NCI-H1105 treated with DMSO at 0.1 percent for 48 hours (cell line): ENCODE measurements around the gene LGALS8.
"Not testable (repeated sequence)": the region's sequence is repeated elsewhere in the genome, so short reads cannot be mapped to it uniquely, and the experiment has no call there.

ENCODE experiments used
- DNase-seq: peaks from one replicate; lab custom pipeline; 2025; lab: John Stamatoyannopoulos, UW

Gene LGALS8

DNA sequence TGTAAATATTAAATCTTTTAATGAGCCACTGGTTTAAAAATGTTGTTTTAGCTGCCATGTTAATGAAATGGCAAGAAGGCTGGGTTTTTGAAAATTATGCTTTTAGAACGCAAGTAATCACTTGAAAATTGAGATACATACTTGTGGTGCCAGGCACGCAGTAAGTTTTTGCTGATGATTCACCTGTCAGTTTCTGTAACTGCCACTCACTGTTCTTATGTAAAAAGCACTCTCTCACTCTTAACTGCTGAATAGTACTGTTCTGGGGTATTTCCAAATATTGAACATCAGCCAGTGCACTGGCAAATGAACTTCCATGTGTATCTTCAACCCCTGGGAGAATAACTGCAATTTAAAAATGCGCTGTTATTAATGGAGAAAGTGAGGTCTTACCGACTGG lies 17.9 kb downstream of the LGALS8 start:
- no peak for DNase-seq

DNA sequence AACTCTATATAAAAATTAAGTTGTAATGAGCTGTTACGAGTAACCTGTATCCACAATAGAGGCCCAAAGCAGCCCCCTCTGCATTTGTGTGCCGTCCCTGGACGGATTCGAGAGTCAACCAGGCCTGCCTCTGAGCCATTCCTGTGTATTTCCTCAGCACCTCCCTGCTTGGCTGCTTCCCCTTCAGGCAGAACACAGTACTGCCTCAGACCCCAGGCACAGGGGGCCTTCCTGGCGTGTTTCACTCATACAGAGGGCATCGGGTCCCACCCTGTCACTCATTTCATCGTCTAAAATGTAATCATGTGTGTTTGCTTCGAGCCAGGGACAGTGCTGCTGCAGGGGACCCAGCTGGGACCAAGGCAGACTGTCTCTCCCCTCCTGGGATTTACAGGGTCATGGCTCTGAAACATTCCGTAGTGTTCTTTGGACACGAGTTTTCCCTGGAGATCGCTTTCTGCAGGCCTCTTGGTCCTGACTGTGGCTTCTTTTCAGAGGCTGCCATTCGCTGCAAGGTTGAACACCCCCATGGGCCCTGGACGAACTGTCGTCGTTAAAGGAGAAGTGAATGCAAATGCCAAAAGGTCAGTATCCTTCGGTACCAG lies 19.4 kb downstream of the LGALS8 start:
- no peak for DNase-seq

DNA sequence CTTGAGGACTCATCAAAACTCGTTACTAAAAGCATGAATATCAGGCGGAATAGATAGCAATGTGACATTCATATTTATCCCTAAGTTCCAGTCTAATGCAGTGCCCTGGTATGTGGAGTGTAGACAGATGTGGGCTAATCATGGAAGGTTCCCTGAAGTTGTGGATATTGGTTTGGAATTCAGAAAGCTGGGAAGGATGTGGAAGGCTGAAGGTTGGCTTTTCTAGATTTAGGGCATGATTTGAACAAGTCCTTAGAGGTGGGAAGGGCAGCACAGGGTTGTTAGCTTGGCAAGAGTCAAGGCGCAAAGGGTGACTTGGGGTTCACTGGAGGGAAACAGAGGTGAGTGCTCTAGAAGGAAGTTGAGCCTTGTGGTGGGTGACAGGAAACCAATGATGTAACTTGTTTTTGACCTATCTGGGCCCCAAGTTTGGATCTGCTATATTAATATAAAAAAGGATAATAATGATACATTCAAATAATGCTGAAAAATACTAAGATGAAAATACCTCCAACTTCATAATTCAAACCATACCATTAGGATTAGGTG lies 21.9 kb downstream of the LGALS8 start:
- no peak for DNase-seq

DNA sequence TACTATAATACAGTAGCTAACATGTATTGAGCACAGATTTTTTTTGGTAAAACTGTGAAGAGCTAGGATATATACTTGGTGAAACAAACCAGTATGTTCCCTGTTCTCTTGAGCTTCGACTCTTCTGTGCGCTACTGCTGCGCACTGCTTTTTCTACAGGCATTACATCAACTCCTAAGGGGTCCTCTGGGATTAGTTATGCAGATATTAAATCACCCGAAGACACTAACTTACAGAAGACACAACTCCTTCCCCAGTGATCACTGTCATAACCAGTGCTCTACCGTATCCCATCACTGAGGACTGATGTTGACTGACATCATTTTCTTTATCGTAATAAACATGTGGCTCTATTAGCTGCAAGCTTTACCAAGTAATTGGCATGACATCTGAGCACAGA lies 24.7 kb downstream of the LGALS8 start:
- no peak for DNase-seq

DNA sequence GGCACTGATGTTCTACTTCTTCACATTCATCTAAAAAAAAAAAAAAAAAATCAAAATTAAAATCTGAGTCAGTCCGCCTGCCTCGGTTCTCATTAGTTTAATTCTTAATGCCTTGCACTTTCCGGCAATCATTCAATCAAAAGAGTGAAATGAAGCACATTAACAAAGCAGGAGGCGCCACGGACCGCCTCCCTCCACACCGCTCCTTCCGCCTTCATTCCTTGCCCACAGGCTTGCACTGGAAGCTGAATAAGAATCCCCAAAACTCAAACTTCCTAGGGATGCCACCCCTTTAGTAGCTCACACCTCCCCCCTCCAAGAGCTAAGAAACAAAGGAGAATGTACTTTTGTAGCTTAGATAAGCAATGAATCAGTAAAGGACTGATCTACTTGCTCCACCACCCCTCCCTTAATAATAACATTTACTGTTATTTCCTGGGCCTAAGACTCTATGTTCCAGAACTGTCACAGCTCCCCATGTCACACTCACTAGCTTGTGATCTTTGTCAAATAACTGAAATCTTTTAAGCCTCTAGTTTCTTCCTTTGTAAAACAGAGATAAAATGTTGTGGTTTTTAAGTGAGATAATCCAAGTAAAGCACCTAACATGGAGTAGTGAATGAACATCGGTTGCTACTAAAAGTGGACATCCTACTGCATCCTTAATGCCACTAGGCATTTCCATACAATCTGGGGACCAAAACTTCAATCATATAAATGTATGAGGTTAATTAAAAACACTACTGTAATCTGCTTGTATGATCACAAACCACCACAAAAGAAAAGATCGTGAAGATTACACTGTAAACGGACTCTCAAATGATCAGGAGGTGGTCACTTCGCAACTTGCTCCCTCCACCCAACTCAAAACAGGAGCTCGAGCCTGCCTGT lies 27.4 kb downstream of the LGALS8 start:
- no peak for DNase-seq

DNA sequence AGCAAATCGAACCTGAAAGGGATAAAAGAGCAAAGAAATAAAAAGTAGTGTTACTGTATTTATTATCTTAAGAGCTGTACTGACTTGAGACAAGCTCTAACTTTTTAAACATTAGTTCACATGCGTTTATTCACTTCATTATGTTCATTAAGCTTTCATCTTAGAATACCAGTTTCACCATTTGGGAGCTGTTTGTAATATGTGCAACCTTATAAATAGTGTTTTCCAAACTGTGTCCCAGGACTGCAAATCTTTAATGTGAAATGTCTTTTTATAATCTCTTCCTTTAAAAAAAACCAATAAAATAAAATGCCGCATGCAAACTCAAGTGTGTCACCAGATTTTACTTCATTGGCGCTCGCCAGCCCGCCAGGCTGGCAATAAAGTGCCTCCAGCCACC lies 28.3 kb downstream of the LGALS8 start:
- DNase-seq = no peak

DNA sequence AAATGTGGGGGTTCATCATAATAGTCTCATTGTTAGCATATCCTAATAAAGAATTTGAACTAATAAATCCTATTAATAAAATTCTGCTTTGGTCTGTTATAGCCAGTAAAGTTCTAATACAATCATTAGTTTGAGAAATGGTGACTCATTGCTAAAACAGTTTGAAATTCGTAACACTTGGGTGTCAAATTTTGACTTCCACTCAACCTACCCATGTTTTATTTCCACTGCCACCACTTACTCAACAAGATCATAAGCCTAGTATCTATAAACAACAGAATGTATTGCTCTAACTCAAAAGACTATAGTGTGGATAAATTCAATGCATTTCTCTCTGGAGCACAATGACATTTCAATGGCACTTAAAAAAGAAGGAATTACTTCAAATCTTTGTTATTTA lies 29.1 kb downstream of the LGALS8 start:
- DNase-seq = no peak

DNA sequence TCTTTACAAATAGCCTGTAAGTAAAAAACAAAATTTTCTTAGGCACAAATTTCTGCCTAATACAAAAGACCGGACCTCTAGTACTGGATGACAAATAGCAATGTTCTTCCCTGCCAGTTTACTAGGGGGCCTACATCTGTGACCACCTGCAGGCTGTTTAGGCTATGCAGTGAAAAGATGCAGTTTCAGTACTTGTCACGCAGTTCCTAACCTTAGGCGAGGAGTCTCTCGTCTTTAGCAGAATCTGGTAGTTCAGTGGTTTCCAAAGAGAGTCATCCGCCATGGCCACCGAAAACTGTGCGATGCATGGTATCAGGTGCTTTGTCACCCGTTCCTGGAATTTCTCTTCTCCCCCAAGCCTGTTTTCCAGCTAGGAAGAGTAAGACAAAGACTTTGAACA lies 29.6 kb downstream of the LGALS8 start:
- DNase-seq = no peak

DNA sequence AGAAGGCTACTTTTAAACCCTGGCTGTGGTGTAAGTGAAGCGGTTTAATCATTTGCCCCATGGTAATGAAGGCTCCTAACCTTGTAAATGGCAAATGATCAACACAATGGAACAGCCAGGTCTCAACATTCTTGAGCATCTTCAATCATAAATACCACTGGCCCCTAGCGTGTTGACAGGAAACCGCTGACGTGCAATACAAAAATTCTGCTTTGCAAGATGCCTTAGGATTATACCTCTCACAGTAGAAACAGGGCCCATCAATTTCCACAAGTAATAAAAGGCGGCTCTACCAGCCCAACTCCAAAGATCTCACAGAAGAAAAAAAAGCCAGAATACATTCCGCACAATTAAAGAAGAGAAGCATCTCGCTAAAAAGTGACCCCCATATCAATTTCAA lies 32.8 kb downstream of the LGALS8 start:
- DNase-seq = no peak

DNA sequence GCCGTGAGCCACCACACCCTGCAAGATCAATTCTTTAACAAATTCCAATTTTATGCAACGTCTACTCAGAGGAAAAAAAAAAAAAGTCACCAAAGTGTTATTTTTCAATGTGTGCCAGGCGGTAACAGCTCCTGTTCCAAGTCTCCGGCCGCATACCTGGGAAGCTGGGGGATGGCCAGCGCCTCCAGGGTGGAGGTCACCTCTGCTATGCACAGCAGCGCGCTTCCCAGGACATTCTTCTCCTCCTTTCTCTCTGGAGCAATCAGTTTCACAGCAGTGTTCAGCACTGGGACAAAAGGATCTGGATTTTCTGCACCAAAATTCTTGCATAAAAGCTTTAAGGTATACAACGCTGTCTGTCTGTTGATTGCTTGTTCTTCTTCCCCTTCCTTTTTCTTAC lies 34.3 kb downstream of the LGALS8 start:
- no peak for DNase-seq

DNA sequence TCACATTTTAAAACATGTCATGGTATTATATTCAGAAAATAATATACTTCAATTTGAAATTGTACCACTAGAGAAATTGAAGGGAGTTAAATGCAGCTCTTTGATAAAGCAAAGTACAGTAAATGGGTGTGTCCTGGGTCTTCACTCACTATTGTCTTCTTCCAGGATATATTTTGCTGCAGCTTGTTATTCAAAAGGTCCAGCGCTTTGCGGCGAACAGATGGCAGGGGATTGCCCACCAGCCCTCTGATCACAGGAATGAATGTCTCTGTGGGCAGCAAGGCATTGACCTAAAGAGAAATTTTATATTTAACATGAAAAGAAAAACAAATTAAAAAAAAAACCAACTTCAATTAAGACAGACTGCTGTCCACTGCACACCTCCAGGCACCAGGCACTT lies 35.1 kb downstream of the LGALS8 start:
- no peak for DNase-seq

DNA sequence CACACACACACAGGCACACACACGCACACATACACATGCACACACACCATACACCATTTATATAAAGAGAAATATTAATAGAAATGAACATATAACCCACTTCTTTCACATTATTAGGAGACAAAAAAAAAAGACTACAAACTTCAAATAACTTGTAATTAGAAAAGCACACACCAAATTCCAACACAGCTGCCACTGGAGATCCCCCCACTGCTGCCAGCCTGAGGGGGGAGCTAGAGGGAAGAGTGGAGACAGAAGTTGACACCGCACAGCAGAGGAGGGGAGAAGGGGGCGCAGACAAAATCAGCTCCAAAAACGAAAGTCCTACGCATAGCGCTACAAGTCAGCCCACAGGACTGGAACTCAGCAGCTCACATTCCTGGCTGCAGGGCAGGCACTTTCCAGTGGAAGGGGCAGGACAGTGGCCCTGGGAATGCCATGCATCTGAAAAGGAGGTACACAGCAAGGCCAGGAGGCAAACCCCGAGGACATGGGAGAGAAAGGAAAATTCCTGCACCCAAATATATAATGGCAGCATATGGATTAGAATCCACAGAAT lies 36.5 kb downstream of the LGALS8 start:
- DNase-seq = no peak

DNA sequence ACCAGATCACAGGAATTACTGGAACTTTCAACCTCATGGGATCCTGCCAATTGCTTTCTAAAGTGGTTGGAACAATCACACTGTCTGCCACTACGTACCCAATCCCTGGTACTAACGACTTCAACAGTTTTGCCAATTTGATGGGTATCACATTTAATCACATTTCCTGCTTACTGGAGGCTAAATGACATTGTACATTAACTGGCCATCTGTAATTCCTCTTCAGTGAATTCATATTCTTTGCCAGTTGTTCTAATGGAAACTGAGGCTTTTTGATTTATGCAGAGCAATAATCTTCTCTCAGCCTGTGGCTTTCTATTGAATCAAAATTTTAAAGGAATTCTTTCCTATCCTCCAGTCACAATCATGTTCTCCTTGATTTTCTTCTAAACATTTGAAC lies 38.2 kb downstream of the LGALS8 start:
- no peak for DNase-seq

DNA sequence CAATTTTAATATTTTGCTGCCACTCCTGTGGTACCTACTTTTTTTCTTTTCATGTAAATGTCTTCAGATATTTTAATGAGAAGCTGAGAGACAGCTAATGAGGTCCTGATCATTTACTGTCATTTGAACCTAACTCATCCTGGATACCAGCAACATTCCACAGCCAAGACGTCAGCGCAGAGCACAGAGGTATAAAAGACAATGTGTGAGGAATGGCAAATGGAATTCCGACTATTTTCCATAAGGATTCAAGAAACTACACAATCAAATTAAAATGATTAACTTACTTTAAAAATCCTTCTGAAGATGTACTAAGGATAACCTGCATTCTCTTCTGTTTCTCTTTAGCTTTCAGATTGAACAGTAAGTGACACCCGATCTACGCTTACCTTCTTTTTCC lies 41.7 kb downstream of the LGALS8 start:
- DNase-seq = no peak

DNA sequence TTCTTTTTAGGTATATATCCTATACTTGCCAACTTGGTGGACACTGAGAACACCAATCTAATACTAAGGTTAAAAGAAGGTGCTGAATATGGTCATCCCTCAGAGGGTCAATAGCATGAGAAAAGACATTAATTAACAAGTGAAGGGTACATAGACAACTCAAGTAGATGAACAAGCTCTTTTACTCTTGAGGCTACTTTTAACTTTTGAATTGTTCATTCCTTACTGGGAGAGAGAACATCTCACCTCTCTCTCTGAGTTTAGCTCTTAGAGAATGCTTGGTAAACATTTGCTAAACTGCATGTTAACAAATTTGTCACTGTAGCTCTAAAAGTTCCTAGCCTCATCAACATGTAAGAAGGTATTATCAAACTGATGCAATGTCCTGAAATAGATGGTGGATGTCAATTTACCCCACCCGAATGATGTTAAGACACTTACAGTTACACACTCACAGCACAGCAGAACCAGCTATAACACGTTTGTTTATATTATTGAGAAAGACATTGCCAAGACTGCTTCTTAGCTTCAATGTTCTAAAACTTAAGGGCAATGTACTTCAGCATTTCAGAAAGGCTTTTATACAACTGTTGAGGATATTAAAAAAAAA lies 44.6 kb downstream of the LGALS8 start:
- no peak for DNase-seq

DNA sequence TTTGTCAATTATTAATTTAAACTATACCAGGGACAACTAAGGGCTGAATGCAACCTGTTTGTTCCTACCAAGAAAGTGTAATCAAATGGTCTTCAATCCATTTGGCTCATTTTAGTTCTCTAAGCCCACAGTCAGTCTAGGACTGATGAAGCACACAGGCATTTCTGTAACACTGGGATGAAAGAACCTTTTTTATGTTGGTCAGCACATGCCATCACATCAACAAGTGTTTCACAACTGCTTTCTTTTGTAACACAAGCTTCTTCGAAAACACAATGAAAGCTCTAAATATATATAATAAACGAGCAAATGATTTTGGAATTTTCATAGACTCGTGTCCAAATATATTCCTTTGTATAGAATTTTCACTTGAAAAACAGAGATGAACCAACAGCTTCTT lies 51.7 kb downstream of the LGALS8 start:
- DNase-seq = no peak

DNA sequence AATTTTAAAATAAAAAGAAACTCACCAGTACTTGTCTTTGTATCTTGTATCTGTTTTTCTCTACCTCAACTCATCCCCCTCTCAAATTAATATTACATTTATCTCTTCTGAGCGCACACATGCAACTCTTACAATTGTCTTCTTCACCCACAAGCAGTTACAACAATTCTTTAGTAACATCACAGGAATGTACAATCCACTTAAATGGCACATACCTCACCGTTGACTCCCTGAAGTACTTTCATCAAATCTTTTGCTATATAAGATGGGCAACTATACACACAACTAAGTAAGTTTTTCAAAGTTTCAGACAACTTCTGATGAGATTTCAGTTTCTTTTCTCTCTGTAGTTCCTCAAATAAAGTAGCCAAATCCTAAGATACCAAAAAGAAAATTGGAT lies 52.2 kb downstream of the LGALS8 start:
- DNase-seq = no peak

DNA sequence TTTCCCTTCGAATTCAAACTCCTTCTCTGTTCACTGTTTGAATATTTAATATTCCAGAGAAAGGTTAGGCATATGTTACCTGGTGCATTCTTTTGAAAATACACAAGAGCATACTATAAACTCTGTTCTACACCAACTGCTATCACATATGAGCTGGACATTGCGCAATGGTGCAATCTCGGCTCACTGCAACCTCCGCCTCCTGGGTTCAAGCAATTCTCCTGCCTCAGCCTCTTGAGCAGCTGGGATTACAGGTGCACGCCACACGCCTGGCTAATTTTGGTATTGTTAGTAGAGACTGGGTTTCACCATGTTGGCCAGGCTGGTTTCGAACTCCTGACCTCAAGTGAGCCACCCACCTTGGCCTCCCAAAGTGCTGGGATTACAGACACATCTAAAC lies 53.3 kb downstream of the LGALS8 start:
- DNase-seq = not testable (repeated sequence)

DNA sequence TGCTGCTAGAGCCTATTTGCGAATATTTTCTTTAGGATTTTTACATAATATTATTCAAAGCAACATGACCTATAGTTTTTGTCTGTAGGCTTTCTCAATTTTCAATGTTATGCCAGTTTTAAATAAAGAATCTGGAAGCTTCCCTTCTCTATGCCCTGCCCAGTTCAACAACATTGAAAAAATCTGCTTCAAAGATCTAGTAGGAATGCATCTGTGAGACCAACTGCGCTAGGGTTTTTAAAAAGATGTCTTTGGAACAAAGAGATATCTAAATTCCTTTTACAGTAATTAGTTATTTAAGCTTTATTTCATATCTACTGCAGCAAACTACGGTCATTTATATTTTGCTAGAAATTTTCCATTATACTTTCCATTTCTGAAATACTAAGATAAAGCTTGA lies 54.9 kb downstream of the LGALS8 start:
- no peak for DNase-seq

DNA sequence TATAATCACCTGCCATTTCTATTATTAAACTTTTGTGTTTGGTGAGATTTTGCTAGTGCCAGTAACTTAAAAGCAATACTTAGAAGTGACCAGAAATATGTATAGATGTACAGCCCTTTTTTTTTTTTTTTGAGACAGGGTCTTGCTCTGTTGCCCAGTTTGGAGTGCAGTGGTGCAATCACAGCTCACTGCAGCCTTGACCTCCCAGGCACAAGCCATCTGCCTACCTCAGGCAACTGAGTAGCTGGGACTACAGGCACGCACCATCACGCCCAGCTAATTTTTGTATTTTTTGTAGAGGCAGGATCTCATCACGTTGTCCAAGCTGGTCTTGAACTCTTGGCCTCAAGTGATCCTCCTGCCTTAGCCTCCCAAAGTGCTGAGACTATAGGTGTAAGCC lies 56.6 kb downstream of the LGALS8 start:
- not testable (repeated sequence) for DNase-seq

DNA sequence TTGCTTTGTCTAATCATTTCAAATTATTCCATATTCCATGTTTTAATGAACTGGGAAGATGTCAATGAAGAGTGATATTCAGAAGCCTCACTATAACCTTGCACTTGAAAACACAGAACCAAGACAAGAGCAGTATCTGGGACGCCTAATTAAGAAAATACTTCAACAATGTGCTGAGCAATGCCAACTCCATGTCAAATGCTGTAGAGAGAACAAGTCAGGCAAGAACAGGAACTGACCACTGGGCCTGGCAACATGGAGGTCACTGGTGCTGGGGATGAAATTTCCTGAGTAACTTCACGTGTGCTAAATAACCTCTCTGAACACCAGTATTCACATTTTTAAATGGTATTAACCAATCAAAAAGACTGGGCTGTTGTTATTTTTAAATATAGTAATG lies 57.7 kb downstream of the LGALS8 start:
- DNase-seq = no peak

DNA sequence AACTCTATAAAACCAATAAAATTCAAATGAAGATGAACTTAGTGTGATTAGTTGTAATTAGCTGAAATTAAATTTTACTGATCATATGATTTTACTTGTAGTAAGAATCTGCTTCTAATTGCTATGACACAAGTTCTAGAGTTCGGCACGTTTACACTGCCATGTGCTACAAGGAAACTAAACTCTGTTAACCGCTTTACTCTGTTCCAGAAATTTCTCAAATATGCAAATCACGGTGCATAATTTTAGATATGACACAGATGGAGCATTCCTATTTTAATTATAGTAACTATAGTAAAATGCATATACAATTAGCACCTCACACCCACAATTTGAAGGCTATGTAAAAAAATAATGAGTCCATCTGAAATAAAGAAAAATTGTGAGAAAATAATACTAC lies 65.7 kb downstream of the LGALS8 start:
- no peak for DNase-seq
